ENCODE data around the gene PRDX1.

PRDX1 gene

GRCh38 chr1:45488666-45489377, 32.9 kb downstream of the PRDX1 start:
- no peaks in the 10 kb centered on the region; the same call in 1 of the 2 replicates for H4K20me1 ChIP-seq (ENCODE audit: insufficient read depth, low read length)
- H3K4me2 ChIP-seq (ENCODE audit: insufficient read depth, low read length), result no peak overlapping the region
- no peak for DNase-seq
- H3K9ac ChIP-seq (ENCODE audit: low read depth, low read length), result no peak overlapping the region
- H3K4me3 ChIP-seq (ENCODE audit: low read depth in 1 of 2, low read length in 2 of 2), result no peak overlapping the region
- no peak overlapping the region for H3K27ac ChIP-seq (ENCODE audit: low read length)
- no peaks in the 10 kb centered on the region for H3K27me3 ChIP-seq (ENCODE audit: insufficient read depth, low read length, poor library complexity)
- no peak for ATAC-seq (ENCODE audit: insufficient read depth, low read depth)
- no peaks in the 10 kb centered on the region for H3K36me3 ChIP-seq (ENCODE audit: insufficient read depth, low read length)
- peaks cover 26% of the 10 kb centered on the region for H3K4me1 ChIP-seq (ENCODE audit: insufficient read depth, low read length)
- H3K79me2 ChIP-seq (ENCODE audit: insufficient read depth, low read length), result no peaks in the 10 kb centered on the region
- no peak overlapping the region for H2AFZ ChIP-seq (ENCODE audit: low read depth, low read length)
- TF ChIP-seq CTCF (IDR thresholded peaks at IDR 0.05; ENCODE audit: borderline replicate concordance, extremely low read depth, low read length, poor library complexity, severe bottlenecking), result no peak
- no peaks in the 10 kb centered on the region for H3K9me3 ChIP-seq (ENCODE audit: insufficient read depth, low read length, severe bottlenecking)

DNA sequence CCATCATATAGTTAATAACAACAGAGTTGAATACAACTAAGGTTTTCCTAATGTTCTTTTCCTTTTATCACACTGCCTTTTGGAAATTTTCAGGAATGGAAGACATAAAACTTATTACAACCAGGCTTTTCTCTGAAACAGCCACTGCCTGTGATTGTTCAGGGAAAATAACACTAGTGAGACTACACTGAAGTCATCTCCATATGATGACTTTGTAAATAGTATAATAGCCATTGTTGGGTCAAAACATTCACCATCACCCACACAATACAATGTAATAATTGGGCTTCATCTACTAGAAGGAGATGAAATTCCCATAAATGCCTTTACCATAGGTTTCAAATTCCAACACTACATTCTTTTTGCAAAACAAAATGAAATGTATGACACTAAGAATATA, 35.7 kb downstream of the PRDX1 start:
- Histone ChIP-seq H3K9ac (ENCODE audit: low read depth, low read length) (no peak overlapping the region), H3K27ac (ENCODE audit: low read length) (no peak overlapping the region), H3K36me3 (ENCODE audit: insufficient read depth, low read length) (no peaks in the 10 kb centered on the region), H3K4me3 (ENCODE audit: low read depth in 1 of 2, low read length in 2 of 2) (no peak overlapping the region), H2AFZ (ENCODE audit: low read depth, low read length) (no peak overlapping the region), H3K9me3 (ENCODE audit: insufficient read depth, low read length, severe bottlenecking) (no peaks in the 10 kb centered on the region), H3K27me3 (ENCODE audit: insufficient read depth, low read length, poor library complexity) (no peaks in the 10 kb centered on the region), H4K20me1 (ENCODE audit: insufficient read depth, low read length) (no peaks in the 10 kb centered on the region; the same call in 1 of the 2 replicates), H3K4me2 (ENCODE audit: insufficient read depth, low read length) (no peak overlapping the region), H3K4me1 (ENCODE audit: insufficient read depth, low read length) (peaks cover 15% of the 10 kb centered on the region), H3K79me2 (ENCODE audit: insufficient read depth, low read length) (no peaks in the 10 kb centered on the region)
- DNase-seq (no peak), ATAC-seq (ENCODE audit: insufficient read depth, low read depth) (no peak)
- TF ChIP-seq EZH2 (IDR thresholded peaks at IDR 0.05; ENCODE audit: borderline replicate concordance, low read depth, low read length, severe bottlenecking) (no peak), CTCF (IDR thresholded peaks at IDR 0.05; ENCODE audit: borderline replicate concordance, extremely low read depth, low read length, poor library complexity, severe bottlenecking) (no peak)

- Histone ChIP-seq H3K4me3 (ENCODE audit: low read depth in 1 of 2, low read length in 2 of 2) (no peak overlapping the region), H4K20me1 (ENCODE audit: insufficient read depth, low read length) (no peaks in the 10 kb centered on the region), H3K9ac (ENCODE audit: low read depth, low read length) (no peak overlapping the region), H2AFZ (ENCODE audit: low read depth, low read length) (no peak overlapping the region), H3K4me1 (ENCODE audit: insufficient read depth, low read length) (no peaks in the 10 kb centered on the region), H3K36me3 (ENCODE audit: insufficient read depth, low read length) (no peaks in the 10 kb centered on the region), H3K79me2 (ENCODE audit: insufficient read depth, low read length) (no peaks in the 10 kb centered on the region), H3K9me3 (ENCODE audit: insufficient read depth, low read length, severe bottlenecking) (no peaks in the 10 kb centered on the region), H3K27ac (ENCODE audit: low read length) (no peak overlapping the region), H3K27me3 (ENCODE audit: insufficient read depth, low read length, poor library complexity) (no peaks in the 10 kb centered on the region), H3K4me2 (ENCODE audit: insufficient read depth, low read length) (no peak overlapping the region)
- DNase-seq, result no peak
- ATAC-seq (ENCODE audit: insufficient read depth, low read depth), result no peak
- no peak for TF ChIP-seq CTCF (IDR thresholded peaks at IDR 0.05; ENCODE audit: borderline replicate concordance, extremely low read depth, low read length, poor library complexity, severe bottlenecking)
- TF ChIP-seq EZH2 (IDR thresholded peaks at IDR 0.05; ENCODE audit: borderline replicate concordance, low read depth, low read length, severe bottlenecking), result no peak
Measured at GRCh38 chr1:45479039-45479748, 42.5 kb downstream of the PRDX1 start.

Data from DND-41 (cell line).